ENCODE measurements around the gene NELFE. TPM values are rescaled to one million over a fixed set of nuclear protein-coding genes. Genes with fewer than 3 reads are reported as not detected.
A peak's percentile ranks its signal among the peaks of the same experiment; 100 is the strongest.

Gene NELFE
- total RNA-seq, 1 donor from 2014 or later: 57.9 TPM

GRCh38 chr6:31963921-31964320 lies 5.2 kb upstream of the NELFE start:
- CTCF ChIA-PET: no interaction called here
- TF ChIP-seq, protein P1, sequence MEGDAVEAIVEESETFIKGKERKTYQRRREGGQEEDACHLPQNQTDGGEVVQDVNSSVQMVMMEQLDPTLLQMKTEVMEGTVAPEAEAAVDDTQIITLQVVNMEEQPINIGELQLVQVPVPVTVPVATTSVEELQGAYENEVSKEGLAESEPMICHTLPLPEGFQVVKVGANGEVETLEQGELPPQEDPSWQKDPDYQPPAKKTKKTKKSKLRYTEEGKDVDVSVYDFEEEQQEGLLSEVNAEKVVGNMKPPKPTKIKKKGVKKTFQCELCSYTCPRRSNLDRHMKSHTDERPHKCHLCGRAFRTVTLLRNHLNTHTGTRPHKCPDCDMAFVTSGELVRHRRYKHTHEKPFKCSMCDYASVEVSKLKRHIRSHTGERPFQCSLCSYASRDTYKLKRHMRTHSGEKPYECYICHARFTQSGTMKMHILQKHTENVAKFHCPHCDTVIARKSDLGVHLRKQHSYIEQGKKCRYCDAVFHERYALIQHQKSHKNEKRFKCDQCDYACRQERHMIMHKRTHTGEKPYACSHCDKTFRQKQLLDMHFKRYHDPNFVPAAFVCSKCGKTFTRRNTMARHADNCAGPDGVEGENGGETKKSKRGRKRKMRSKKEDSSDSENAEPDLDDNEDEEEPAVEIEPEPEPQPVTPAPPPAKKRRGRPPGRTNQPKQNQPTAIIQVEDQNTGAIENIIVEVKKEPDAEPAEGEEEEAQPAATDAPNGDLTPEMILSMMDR (IDR thresholded peaks at IDR 0.05): no peak
- no peak overlapping the region for H3K4me3 Mint-ChIP-seq
- H3K36me3 Mint-ChIP-seq (ENCODE audit: low read depth): peaks cover 91% of the 10 kb centered on the region
- ATAC-seq (ENCODE audit: low read depth) (no peak), DNase-seq (no peak)
- no peaks in the 10 kb centered on the region for H3K9me3 Mint-ChIP-seq
- POLR2A ChIA-PET: interaction anchor here (1.1 kb wide), 1 partner anchor 66 kb away, joined by 3 read pairs; no protein-coding TSS in a partner anchor
- peaks cover 18% of the 10 kb centered on the region for H3K4me1 Mint-ChIP-seq
- intact Hi-C loops (cut with micrococcal nuclease): no loop called here
- no peaks in the 10 kb centered on the region for H3K27me3 Mint-ChIP-seq
- H3K27ac Mint-ChIP-seq: no peak overlapping the region

DNA sequence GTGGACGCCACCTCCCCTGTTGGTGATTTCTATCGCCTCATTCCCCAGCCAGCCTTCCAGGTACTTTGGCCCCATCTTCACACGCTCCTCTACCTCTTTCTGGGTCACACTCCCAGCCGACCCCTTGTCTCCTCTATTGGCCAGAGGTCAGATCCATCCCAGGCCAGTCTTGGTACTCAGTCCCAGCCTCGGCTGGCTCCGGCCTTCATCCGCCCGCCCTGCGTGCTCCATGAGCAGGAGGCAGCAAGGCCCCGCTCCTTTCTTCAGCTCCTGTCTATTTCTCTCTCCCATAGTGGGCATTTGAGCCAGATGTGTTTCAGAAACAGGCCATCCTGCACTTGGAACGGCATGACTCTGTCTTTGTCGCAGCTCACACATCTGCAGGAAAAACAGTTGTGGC lies 2.8 kb upstream of the NELFE start:
- ATAC-seq (ENCODE audit: low read depth) (no peak), DNase-seq (no peak)
- TF ChIP-seq, protein P1 (IDR thresholded peaks at IDR 0.05): no peak
- no peaks in the 10 kb centered on the region for H3K27me3 Mint-ChIP-seq
- no peaks in the 10 kb centered on the region for H3K9me3 Mint-ChIP-seq
- ChIA-PET CTCF (no interaction called here), POLR2A (interaction anchor here (0.9 to 1.9 kb wide), 2 partner anchors 10 to 59 kb away, joined by 3 to 10 read pairs; partner anchors contain the start of genes DXO and ZBTB12)
- H3K36me3 Mint-ChIP-seq (ENCODE audit: low read depth): peaks cover 81% of the 10 kb centered on the region
- no peak overlapping the region for H3K4me3 Mint-ChIP-seq
- intact Hi-C loops (cut with micrococcal nuclease): no loop called here
- peaks cover 33% of the 10 kb centered on the region for H3K4me1 Mint-ChIP-seq
- no peak overlapping the region for H3K27ac Mint-ChIP-seq

DNA sequence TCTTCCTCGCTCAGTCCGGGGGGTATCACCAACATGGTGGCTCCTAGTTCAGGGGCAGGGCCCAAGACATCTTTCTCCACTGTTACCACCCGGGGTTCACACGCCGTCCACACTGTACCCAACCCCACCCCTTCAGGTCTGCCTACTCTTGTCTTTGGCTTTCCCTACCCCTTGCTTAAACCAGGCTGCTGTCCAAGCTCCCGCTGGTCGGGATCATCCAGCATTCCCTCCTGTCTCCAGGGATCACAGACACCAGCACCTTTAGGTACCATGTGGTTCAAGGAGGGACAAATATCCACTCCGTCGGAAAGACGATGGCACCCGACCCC lies 395 bp downstream of the NELFE start:
- CTCF ChIA-PET: interaction anchor here (1.7 kb wide), 1 partner anchor 412 kb away, joined by 4 read pairs; the partner anchor contains the start of gene ATP6V1G2
- H3K36me3 Mint-ChIP-seq (ENCODE audit: low read depth): peaks cover 80% of the 10 kb centered on the region
- H3K27me3 Mint-ChIP-seq: no peaks in the 10 kb centered on the region
- no peak for ATAC-seq (ENCODE audit: low read depth)
- peak overlapping the region; percentile 94 for H3K27ac Mint-ChIP-seq
- H3K9me3 Mint-ChIP-seq: no peaks in the 10 kb centered on the region
- peak overlapping the region; percentile 95 for H3K4me3 Mint-ChIP-seq
- POLR2A ChIA-PET: interaction anchor here (0.6 to 4.3 kb wide), 16 partner anchors 12 to 1408 kb away, joined by 3 to 113 read pairs (median 5); partner anchors contain the start of genes ABHD16A, DXO, EHMT2 and GPSM3
- intact Hi-C loops (cut with micrococcal nuclease): loop anchor here (2.0 kb wide), 3 partner anchors 62 to 338 kb away; partner anchors contain the start of genes EHMT2, FKBPL and PRRC2A
- TF ChIP-seq, protein P1 (IDR thresholded peaks at IDR 0.05): no peak
- peaks cover 33% of the 10 kb centered on the region for H3K4me1 Mint-ChIP-seq
- no peak for DNase-seq

- Mint-ChIP-seq H3K36me3 (ENCODE audit: low read depth) (peaks cover 80% of the 10 kb centered on the region), H3K27me3 (no peaks in the 10 kb centered on the region), H3K4me1 (peaks cover 31% of the 10 kb centered on the region), H3K27ac (no peak overlapping the region), H3K9me3 (no peaks in the 10 kb centered on the region), H3K4me3 (no peak overlapping the region)
- intact Hi-C loops (cut with micrococcal nuclease): no loop called here
- DNase-seq: no peak
- ATAC-seq (ENCODE audit: low read depth): no peak
- TF ChIP-seq, protein P1 (IDR thresholded peaks at IDR 0.05): no peak
- POLR2A ChIA-PET: interaction anchor here (4.3 kb wide), 1 partner anchor 14 kb away, joined by 113 read pairs; the partner anchor contains the start of gene DXO
- CTCF ChIA-PET: no interaction called here
Observed at GRCh38 chr6:31956796-31957195, 2.0 kb downstream of the NELFE start.

- CTCF ChIA-PET: no interaction called here
- Mint-ChIP-seq H3K4me3 (no peak overlapping the region), H3K4me1 (peaks cover 21% of the 10 kb centered on the region), H3K9me3 (no peaks in the 10 kb centered on the region), H3K36me3 (ENCODE audit: low read depth) (peaks cover 68% of the 10 kb centered on the region), H3K27me3 (no peaks in the 10 kb centered on the region), H3K27ac (no peak overlapping the region)
- intact Hi-C loops (cut with micrococcal nuclease): loop anchor here (5.0 kb wide), 1 partner anchor 272 kb away; the partner anchor contains the start of gene LY6G5C
- POLR2A ChIA-PET: no interaction called here
- DNase-seq: no peak
- ATAC-seq (ENCODE audit: low read depth): no peak
- TF ChIP-seq, protein P1 (IDR thresholded peaks at IDR 0.05): no peak
Observed at GRCh38 chr6:31954511-31954910, 4.3 kb downstream of the NELFE start.

Measured in activated B cell treated with CpG ODN at 0.5 μM for 24 hours (primary cell).